Aorta (tissue), 5 donors: ENCODE data around the gene CMTM3. TPM values are rescaled to one million over a fixed set of nuclear protein-coding genes. Genes with fewer than 3 reads are reported as not detected.

Source experiments
- ATAC-seq: fragments of 200-7000 bp; cut with Tn5 transposase; one replicate; pipeline ENCODE4 v1.9.1; 2022; ENCODE audit warnings: moderate library complexity; ENCODE audit not compliant: low FRiP score
- DNase-seq, 2 donors: peaks; one replicate each; pipeline ENCODE4 v3.0.0-alpha.2; 2020
- H3K27ac ChIP-seq, 2 donors: one replicate each; pipeline ENCODE4 v1.5.1; 2013; ENCODE audit warnings: low read length in 2 of 2, mild to moderate bottlenecking in 2 of 2, moderate library complexity in 2 of 2, control low read depth in 1 of 2, inconsistent platforms in 1 of 2, low read depth in 1 of 2
- H3K27me3 ChIP-seq, 2 donors: one replicate each; pipeline ENCODE4 v1.6.1; 2013; ENCODE audit warnings: control low read depth in 1 of 2, low read length in 1 of 2, mild to moderate bottlenecking in 1 of 2, moderate library complexity in 1 of 2; ENCODE audit not compliant: insufficient read depth in 2 of 2, control insufficient read depth in 1 of 2
- H3K36me3 ChIP-seq, 2 donors: one replicate each; pipeline ENCODE4 v1.6.1; 2013; ENCODE audit warnings: control low read depth in 1 of 2, low read length in 1 of 2, mild to moderate bottlenecking in 1 of 2; ENCODE audit not compliant: insufficient read depth in 2 of 2, control insufficient read depth in 1 of 2
- H3K4me1 ChIP-seq, 2 donors: one replicate each; pipeline ENCODE4 v1.6.1; 2013; ENCODE audit warnings: low read length in 2 of 2, control low read depth in 1 of 2, mild to moderate bottlenecking in 1 of 2, moderate library complexity in 1 of 2; ENCODE audit not compliant: insufficient read depth in 2 of 2, control insufficient read depth in 1 of 2
- H3K4me3 ChIP-seq, 2 donors: one replicate each; pipeline ENCODE4 v1.5.1; 2013; ENCODE audit warnings: low read length in 2 of 2, control low read depth in 1 of 2, mild to moderate bottlenecking in 1 of 2
- H3K9me3 ChIP-seq: one replicate; pipeline ENCODE4 v1.6.1; 2013; ENCODE audit warnings: mild to moderate bottlenecking, low read length; ENCODE audit not compliant: control insufficient read depth
- WGBS, 2 donors: extraction: QIAGEN DNeasy Blood & Tissue Kit; methylation state at CpG; one replicate each; pipeline ENCODE4 v1.1.7; 2013; 5-methylcytosine and 5-hydroxymethylcytosine counted together
- intact Hi-C, 2 donors: fragments of 100-400 bp; cut with DNase I; formaldehyde crosslinking; loops; one replicate each; pipeline versions ENCODE4 v1.14.2 to v1.15.0; 2022
- polyA plus RNA-seq, 2 donors: library from polyadenylated mRNA; stranded (reverse); fragments of 200-250 nt; gene quantifications; one replicate each; pipeline ENCODE4 v1.2.3, GENCODE V29; 2013
- total RNA-seq, 2 donors: library from RNA; stranded (reverse); fragmentation: NEBNext Ultra II Directional; extraction: Animal tissue kit (Norgen Biotek cat#: 25700); gene quantifications; one replicate each; pipeline ENCODE4 v1.2.1, GENCODE V29; 2021
- donor health status: healthy with polysubstance abuse.
- donor health status: Bipolar disorder and iron deficiency.
- donor health status: DM: no; HTN: no; CAD: no.
- donor health status: DM: no; HTN: no; CAD: no.
- donor health status: DM: yes; HTN: yes; CAD: no.

Gene CMTM3
- total and polyA plus RNA-seq, 4 donors: 24.9 to 49.1 (median 29.7) TPM

GRCh38 chr16:66578651-66579531, 25.6 kb upstream of the CMTM3 start, which contains the start of gene CMTM2:
Gene CMTM2 (plus strand): TSS chr16:66579463. CDS start chr16:66579608, 145 bp downstream.
- peak in 1 of 2 donors; percentile 52 for DNase-seq
- 33 to 34% methylated on average over 66 to 77 of the region's 77 CpGs for WGBS, 2 donors
- Histone ChIP-seq H3K27me3 (no peaks in the 10 kb centered on the region), H3K9me3 (no peaks in the 10 kb centered on the region), H3K4me3 (no peak within 1 kb of the TSS), H3K36me3 (no peaks in the 10 kb centered on the region), H3K27ac (no peak within 1 kb of the TSS), H3K4me1 (peaks cover 0 to 6% of the 10 kb centered on the region in 2 donors)
- peak; percentile 17 for ATAC-seq
- intact Hi-C loops: no loop called here

GRCh38 chr16:66580605-66581209, 23.8 kb upstream of the CMTM3 start:
- WGBS, 2 donors: 38 to 53% methylated on average over 4 of the region's 4 CpGs
- ATAC-seq (no peak), DNase-seq (no peak)
- Histone ChIP-seq H3K9me3 (no peaks in the 10 kb centered on the region), H3K4me1 (peaks cover 0 to 6% of the 10 kb centered on the region in 2 donors), H3K27me3 (no peaks in the 10 kb centered on the region), H3K36me3 (no peaks in the 10 kb centered on the region), H3K4me3 (no peak overlapping the region), H3K27ac (no peak overlapping the region)
- intact Hi-C loops: loop anchor here in 1 of 2 donors (10.0 kb wide), 1 partner anchor 106 kb away; no protein-coding TSS in a partner anchor

GRCh38 chr16:66581246-66581952, 23.1 kb upstream of the CMTM3 start:
- DNase-seq: no peak
- no peak for ATAC-seq

GRCh38 chr16:66585481-66586239, 18.8 kb upstream of the CMTM3 start:
- Histone ChIP-seq H3K36me3 (no peaks in the 10 kb centered on the region), H3K9me3 (no peaks in the 10 kb centered on the region), H3K27me3 (no peaks in the 10 kb centered on the region), H3K4me3 (no peak overlapping the region), H3K27ac (no peak overlapping the region), H3K4me1 (peaks cover 0 to 6% of the 10 kb centered on the region in 2 donors)
- DNase-seq (peak in 1 of 2 donors; percentile 54), ATAC-seq (peak; percentile 35)
- intact Hi-C loops: loop anchor here in 1 of 2 donors (5.0 to 10.0 kb wide), 2 partner anchors 111 to 178 kb away; no protein-coding TSS in a partner anchor
- 81 to 84% methylated on average over 10 of the region's 10 CpGs for WGBS, 2 donors

More at GRCh38 chr16:66581246-66581952, 23.1 kb upstream of the CMTM3 start:
- H3K27ac ChIP-seq: no peak overlapping the region
- WGBS, 2 donors: 42 to 46% methylated on average over 3 of the region's 3 CpGs
- intact Hi-C loops: loop anchor here in 1 of 2 donors (10.0 kb wide), 1 partner anchor 107 kb away; no protein-coding TSS in a partner anchor
- peaks cover 0 to 6% of the 10 kb centered on the region in 2 donors for H3K4me1 ChIP-seq
- H3K4me3 ChIP-seq: no peak overlapping the region
- H3K36me3 ChIP-seq: no peaks in the 10 kb centered on the region
- H3K9me3 ChIP-seq: no peaks in the 10 kb centered on the region
- H3K27me3 ChIP-seq: no peaks in the 10 kb centered on the region

GRCh38 chr16:66587881-66588600, 16.5 kb upstream of the CMTM3 start:
- Histone ChIP-seq H3K27ac (no peak overlapping the region), H3K4me1 (no peaks in the 10 kb centered on the region), H3K36me3 (no peaks in the 10 kb centered on the region), H3K4me3 (no peak overlapping the region), H3K9me3 (no peaks in the 10 kb centered on the region), H3K27me3 (no peaks in the 10 kb centered on the region)
- no peak for ATAC-seq
- intact Hi-C loops: loop anchor here in 1 of 2 donors (5.0 to 10.0 kb wide), 2 partner anchors 113 to 181 kb away; no protein-coding TSS in a partner anchor
- 83 to 87% methylated on average over 7 of the region's 7 CpGs for WGBS, 2 donors
- DNase-seq: no peak

- Histone ChIP-seq H3K36me3 (no peaks in the 10 kb centered on the region), H3K27ac (no peak overlapping the region), H3K9me3 (no peaks in the 10 kb centered on the region), H3K4me3 (no peak overlapping the region), H3K27me3 (no peaks in the 10 kb centered on the region), H3K4me1 (no peaks in the 10 kb centered on the region)
- 89 to 92% methylated on average over 8 of the region's 8 CpGs for WGBS, 2 donors
- DNase-seq (peak in 1 of 2 donors; percentile 80), ATAC-seq (peak; percentile 80)
- intact Hi-C loops: loop anchor here in 1 of 2 donors (5.0 to 10.0 kb wide), 2 partner anchors 114 to 182 kb away; no protein-coding TSS in a partner anchor
Measured at GRCh38 chr16:66588981-66589713, 15.4 kb upstream of the CMTM3 start.

GRCh38 chr16:66590322-66590721, 14.2 kb upstream of the CMTM3 start:
- Histone ChIP-seq H3K36me3 (no peaks in the 10 kb centered on the region), H3K9me3 (peaks cover 2% of the 10 kb centered on the region), H3K27ac (no peak overlapping the region), H3K4me1 (no peaks in the 10 kb centered on the region), H3K27me3 (no peaks in the 10 kb centered on the region), H3K4me3 (no peak overlapping the region)
- DNase-seq (no peak), ATAC-seq (no peak)
- intact Hi-C loops: no loop called here
- WGBS, 2 donors: 77 to 83% methylated on average over 8 of the region's 8 CpGs
